ENCODE results near the gene SCARB2. TPM values are rescaled to one million over a fixed set of nuclear protein-coding genes. Genes with fewer than 3 reads are reported as not detected.

The SCARB2 gene
- total and polyA plus RNA-seq, 8 donors = 36.8 to 123 (median 72.4) TPM

DNA sequence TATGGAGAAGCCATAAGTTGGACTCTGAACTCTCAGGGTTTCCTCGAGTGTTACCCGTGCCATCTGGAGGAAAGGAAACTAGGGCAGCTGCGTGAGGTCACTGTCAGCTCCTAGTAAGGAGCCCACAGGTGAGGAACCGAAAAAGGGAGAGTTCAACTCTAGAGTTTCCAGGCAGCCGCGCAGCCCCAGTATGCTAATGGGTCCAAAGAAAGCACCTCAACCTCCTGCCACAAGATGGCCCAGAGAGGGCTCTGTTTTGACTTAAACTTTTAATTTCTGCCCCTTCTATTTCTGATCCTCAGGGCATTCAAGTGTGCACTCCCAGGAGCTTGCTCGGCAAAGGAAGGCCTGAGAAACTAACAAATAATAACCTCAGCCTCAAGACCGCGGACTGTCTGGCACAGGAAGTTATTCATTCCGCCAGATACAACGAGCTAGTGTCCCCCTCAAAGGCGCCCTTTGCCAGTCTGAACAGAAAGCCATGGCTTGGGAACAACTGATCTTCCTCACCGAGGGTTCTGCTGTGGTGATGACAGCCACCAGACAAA, 13.9 kb downstream of the SCARB2 start:
- H3K4me3 ChIP-seq = peak overlapping the region in 1 of 4 donors; percentile 8
- no peaks in the 10 kb centered on the region for H3K9me3 ChIP-seq
- no peaks in the 10 kb centered on the region for H3K27me3 ChIP-seq
- intact Hi-C loops (cut with DNase I) = no loop called here
- FAIRE-seq = no peak
- peak in 3 of 6 donors; percentile 39 to 58 (median 51) for DNase-seq
- TF ChIP-seq, protein P1, sequence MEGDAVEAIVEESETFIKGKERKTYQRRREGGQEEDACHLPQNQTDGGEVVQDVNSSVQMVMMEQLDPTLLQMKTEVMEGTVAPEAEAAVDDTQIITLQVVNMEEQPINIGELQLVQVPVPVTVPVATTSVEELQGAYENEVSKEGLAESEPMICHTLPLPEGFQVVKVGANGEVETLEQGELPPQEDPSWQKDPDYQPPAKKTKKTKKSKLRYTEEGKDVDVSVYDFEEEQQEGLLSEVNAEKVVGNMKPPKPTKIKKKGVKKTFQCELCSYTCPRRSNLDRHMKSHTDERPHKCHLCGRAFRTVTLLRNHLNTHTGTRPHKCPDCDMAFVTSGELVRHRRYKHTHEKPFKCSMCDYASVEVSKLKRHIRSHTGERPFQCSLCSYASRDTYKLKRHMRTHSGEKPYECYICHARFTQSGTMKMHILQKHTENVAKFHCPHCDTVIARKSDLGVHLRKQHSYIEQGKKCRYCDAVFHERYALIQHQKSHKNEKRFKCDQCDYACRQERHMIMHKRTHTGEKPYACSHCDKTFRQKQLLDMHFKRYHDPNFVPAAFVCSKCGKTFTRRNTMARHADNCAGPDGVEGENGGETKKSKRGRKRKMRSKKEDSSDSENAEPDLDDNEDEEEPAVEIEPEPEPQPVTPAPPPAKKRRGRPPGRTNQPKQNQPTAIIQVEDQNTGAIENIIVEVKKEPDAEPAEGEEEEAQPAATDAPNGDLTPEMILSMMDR (IDR thresholded peaks at IDR 0.05) = no peak
- peak overlapping the region; percentile 44 to 88 (median 66) for H3K27ac ChIP-seq
- WGBS, 2 donors = 32 to 43% methylated on average over 13 of the region's 13 CpGs
- no peaks in the 10 kb centered on the region for H3K36me3 ChIP-seq
- peaks cover 61 to 79% (median 78%) of the 10 kb centered on the region in 3 donors for H3K4me1 ChIP-seq
- peak; percentile 51 to 63 (median 54) for ATAC-seq

DNA sequence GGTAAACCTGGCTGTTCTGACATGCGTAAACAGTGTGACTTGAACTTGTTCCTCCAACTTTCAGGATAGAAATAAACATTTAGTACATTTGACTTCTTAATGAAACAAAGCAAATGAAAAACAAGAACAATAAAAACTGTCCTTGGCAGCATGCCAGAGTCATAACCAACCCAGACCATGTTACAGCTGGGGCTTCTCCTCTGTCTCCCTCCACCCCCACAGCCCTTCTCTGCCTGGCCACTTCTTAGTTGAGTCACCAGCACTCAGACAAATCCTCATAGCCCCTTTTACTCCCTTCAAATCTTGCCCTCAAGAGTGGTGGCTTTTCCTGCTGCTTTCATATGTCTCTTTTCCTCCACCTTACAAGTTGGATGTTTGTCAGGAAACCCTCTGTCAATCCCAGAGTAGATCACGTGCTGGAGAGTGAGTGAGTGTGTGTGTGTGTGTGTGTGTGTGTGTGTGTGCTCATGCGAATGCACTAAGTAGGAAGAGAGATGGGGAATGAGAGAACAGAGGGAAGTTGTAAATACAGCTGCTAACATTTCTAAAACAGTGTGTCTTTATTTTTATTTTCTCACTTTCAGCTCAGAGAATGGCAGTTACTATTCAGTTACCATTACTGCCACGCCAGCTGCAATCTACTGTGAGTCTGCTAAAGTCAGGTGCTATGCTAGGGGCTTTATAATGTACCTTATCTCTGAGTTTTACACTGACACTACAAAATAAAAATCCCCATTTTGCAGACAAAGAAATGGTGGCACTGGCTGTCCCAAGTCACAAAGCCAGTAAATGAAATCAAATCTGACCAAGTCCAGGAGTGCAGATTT, 15.0 kb downstream of the SCARB2 start:
- DNase-seq = peak in 4 of 6 donors; percentile 49 to 77 (median 68)
- Histone ChIP-seq H3K4me1 (peaks cover 66 to 80% (median 74%) of the 10 kb centered on the region in 3 donors), H3K27ac (peak overlapping the region; percentile 58 to 88 (median 68)), H3K27me3 (no peaks in the 10 kb centered on the region), H3K9me3 (no peaks in the 10 kb centered on the region), H3K36me3 (no peaks in the 10 kb centered on the region), H3K4me3 (peak overlapping the region in 1 of 4 donors; percentile 0)
- TF ChIP-seq, protein P1 (IDR thresholded peaks at IDR 0.05) = no peak
- FAIRE-seq = no peak
- intact Hi-C loops (cut with DNase I) = no loop called here
- WGBS, 2 donors = 14 to 15% methylated on average over 4 of the region's 4 CpGs
- peak; percentile 70 to 75 (median 72) for ATAC-seq

DNA sequence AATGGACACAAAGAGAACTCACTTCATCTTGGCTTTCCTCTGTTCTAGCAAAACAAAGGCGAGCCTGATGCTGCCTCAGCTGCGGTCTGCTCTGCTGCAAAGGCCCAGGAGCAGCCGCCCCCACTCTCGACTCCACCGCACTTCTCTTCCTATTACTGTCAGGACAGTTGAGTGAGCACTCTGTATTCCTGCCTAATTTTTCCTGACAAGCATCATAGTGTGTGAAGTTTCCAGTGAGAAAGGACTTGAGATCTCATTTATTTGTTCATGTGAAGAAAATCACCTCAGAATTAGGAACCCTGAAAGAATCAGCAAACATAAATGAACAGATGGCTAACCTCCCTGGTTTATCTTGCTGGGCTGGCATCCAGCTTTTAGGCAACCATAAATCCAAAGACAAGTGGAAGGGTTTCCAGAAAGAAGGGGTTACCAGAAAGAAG, 15.6 kb downstream of the SCARB2 start:
- Histone ChIP-seq H3K4me1 (peaks cover 66 to 80% (median 71%) of the 10 kb centered on the region in 3 donors), H3K36me3 (peaks cover 0 to under 1% (median 0%) of the 10 kb centered on the region in 3 donors), H3K9me3 (no peaks in the 10 kb centered on the region), H3K4me3 (peak overlapping the region in 1 of 4 donors; percentile 0), H3K27me3 (no peaks in the 10 kb centered on the region), H3K27ac (peak overlapping the region; percentile 58 to 88 (median 68))
- WGBS, 2 donors = 3 to 5% methylated on average over 5 of the region's 5 CpGs
- intact Hi-C loops (cut with DNase I) = no loop called here
- ATAC-seq (peak; percentile 8 to 63 (median 52)), FAIRE-seq (peak; percentile 32), DNase-seq (peak in 1 of 6 donors; percentile 43)
- TF ChIP-seq, protein P1 (IDR thresholded peaks at IDR 0.05) = no peak

DNA sequence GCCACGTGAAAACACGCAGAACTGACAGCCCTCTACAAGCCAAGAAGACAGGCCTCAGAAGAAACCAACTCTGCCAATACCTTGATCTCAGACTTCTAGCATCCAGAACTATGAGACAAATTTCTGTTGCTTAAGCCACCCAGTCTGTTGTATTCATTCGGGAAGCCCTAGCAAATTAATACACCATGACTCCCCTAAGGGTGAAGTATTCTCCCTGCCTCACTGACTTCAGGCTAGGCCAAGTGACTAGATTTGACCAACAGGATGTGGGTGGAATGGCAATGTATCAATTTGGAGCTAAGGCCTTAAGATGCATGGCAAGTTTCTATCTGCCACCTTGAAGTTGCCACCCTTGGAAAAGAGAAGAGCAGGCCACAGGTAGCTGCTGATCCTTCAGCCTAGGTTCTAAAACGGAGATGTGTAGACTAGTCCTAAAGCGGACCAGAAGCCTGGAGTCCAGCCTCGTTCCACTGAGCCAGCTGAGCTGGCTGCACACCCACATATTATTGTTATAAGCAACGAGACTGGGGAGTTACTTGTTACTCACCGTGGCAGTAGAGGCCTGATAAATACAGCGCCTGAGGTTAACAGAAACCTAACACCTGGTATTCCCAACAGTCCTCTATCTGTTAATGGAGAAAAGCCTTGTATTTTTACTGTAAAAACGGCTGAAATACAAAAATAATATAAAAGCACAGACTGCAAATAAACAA, 16.4 kb downstream of the SCARB2 start:
- Histone ChIP-seq H3K4me3 (no peak overlapping the region), H3K27me3 (no peaks in the 10 kb centered on the region), H3K36me3 (peaks cover 0 to 9% (median 0%) of the 10 kb centered on the region in 3 donors), H3K27ac (peak overlapping the region; percentile 58 to 88 (median 68)), H3K9me3 (no peaks in the 10 kb centered on the region), H3K4me1 (peaks cover 64 to 80% (median 66%) of the 10 kb centered on the region in 3 donors)
- TF ChIP-seq, protein P1 (IDR thresholded peaks at IDR 0.05) = no peak
- intact Hi-C loops (cut with DNase I) = no loop called here
- no peak for FAIRE-seq
- no peak for ATAC-seq
- WGBS, 2 donors = 56 to 59% methylated on average over 10 of the region's 10 CpGs
- DNase-seq = no peak
